Measurements from ENCODE around the gene PPP6R2. TPM values are rescaled to one million over a fixed set of nuclear protein-coding genes. Genes with fewer than 3 reads are reported as not detected.

PPP6R2 gene
- total RNA-seq, 1 experiment from 2014 or later, result 61.3 TPM

- intact Hi-C loops (cut with micrococcal nuclease), result no loop called here
- ChIA-PET RAD21 (ENCODE audit: low non-redundant PET in 1 of 2, low total read pairs in 2 of 2, uncharacterized antibody in 2 of 2, unreplicated experiment in 2 of 2) (no interaction called here), POLR2A (no interaction called here), CTCF (no interaction called here)
- ATAC-seq (no peak; the same call in 1 of the 2 replicates), DNase-seq (ENCODE audit: low read depth, low spot score) (no peak)
- peaks cover 0 to 4% of the 10 kb centered on the region in 2 experiments; a peak in 2 of 4 replicates for H3K4me1 ChIP-seq (ENCODE audit: control insufficient read depth in 1 of 2, insufficient read depth in 2 of 2, low read length in 2 of 2)
- TF ChIP-seq ELF1 (IDR thresholded peaks at IDR 0.05; ENCODE audit: borderline replicate concordance, low read depth) (no peak), SRF (IDR thresholded peaks at IDR 0.05; ENCODE audit: low read depth) (no peak), MAX (IDR thresholded peaks at IDR 0.05) (no peak), CBX3 (IDR thresholded peaks at IDR 0.05; ENCODE audit: low read depth) (no peak)
- peaks cover 3 to 8% of the 10 kb centered on the region in 2 experiments; a peak in 3 of 4 replicates for H3K36me3 ChIP-seq (ENCODE audit: control insufficient read depth in 1 of 2, insufficient read depth in 2 of 2, low read length in 2 of 2)
- H3K9ac ChIP-seq (ENCODE audit: low read length), result no peak overlapping the region
- H4K20me1 ChIP-seq (ENCODE audit: insufficient read depth), result no peaks in the 10 kb centered on the region
- no peak overlapping the region; the same call in 1 of the 2 replicates for H3K27ac ChIP-seq (ENCODE audit: low read depth, low read length)
- no peaks in the 10 kb centered on the region for H3K79me2 ChIP-seq (ENCODE audit: insufficient read depth, low read length)
- H2AFZ ChIP-seq (ENCODE audit: low read depth, low read length, poor library complexity, severe bottlenecking), result no peak overlapping the region
- no peaks in the 10 kb centered on the region for H3K9me3 ChIP-seq (ENCODE audit: control insufficient read depth in 1 of 2, insufficient read depth in 1 of 2, low read depth in 1 of 2, low read length in 2 of 2)
- H3K27me3 ChIP-seq (ENCODE audit: insufficient read depth, low read length), result no peaks in the 10 kb centered on the region
- H3K4me2 ChIP-seq (ENCODE audit: low read length), result no peak overlapping the region
- BruUV-seq (replicated peaks), result no TSS peak
- H3K4me3 ChIP-seq (replicated peaks in 1 of 2; ENCODE audit: low read depth in 1 of 2, low read length in 2 of 2), result no peak overlapping the region
- no peaks in the 10 kb centered on the region for H3K9me2 ChIP-seq (ENCODE audit: insufficient read depth)
Measured at GRCh38 chr22:50445071-50445879, 102.1 kb downstream of the PPP6R2 start.

GRCh38 chr22:50445880-50446707 is 103.0 kb downstream of the PPP6R2 start:
- Histone ChIP-seq H3K79me2 (ENCODE audit: insufficient read depth, low read length) (no peaks in the 10 kb centered on the region), H4K20me1 (ENCODE audit: insufficient read depth) (no peaks in the 10 kb centered on the region), H3K9ac (ENCODE audit: low read length) (no peak overlapping the region), H3K27ac (ENCODE audit: low read depth, low read length) (no peak overlapping the region; the same call in 1 of the 2 replicates), H3K4me2 (ENCODE audit: low read length) (no peak overlapping the region), H3K27me3 (ENCODE audit: insufficient read depth, low read length) (no peaks in the 10 kb centered on the region), H2AFZ (ENCODE audit: low read depth, low read length, poor library complexity, severe bottlenecking) (no peak overlapping the region), H3K4me3 (replicated peaks in 1 of 2; ENCODE audit: low read depth in 1 of 2, low read length in 2 of 2) (no peak overlapping the region), H3K36me3 (ENCODE audit: control insufficient read depth in 1 of 2, insufficient read depth in 2 of 2, low read length in 2 of 2) (peaks cover 3 to 8% of the 10 kb centered on the region in 2 experiments; a peak in 3 of 4 replicates), H3K9me3 (ENCODE audit: control insufficient read depth in 1 of 2, insufficient read depth in 1 of 2, low read depth in 1 of 2, low read length in 2 of 2) (no peaks in the 10 kb centered on the region), H3K9me2 (ENCODE audit: insufficient read depth) (no peaks in the 10 kb centered on the region), H3K4me1 (ENCODE audit: control insufficient read depth in 1 of 2, insufficient read depth in 2 of 2, low read length in 2 of 2) (peaks cover 0 to 4% of the 10 kb centered on the region in 2 experiments; a peak in 2 of 4 replicates)
- no TSS peak for BruUV-seq (replicated peaks)
- ATAC-seq (no peak), DNase-seq (ENCODE audit: low read depth, low spot score) (no peak)
- POLR2A ChIA-PET, result no interaction called here
- CTCF ChIA-PET, result no interaction called here
- intact Hi-C loops (cut with micrococcal nuclease), result no loop called here
- RAD21 ChIA-PET (ENCODE audit: low non-redundant PET in 1 of 2, low total read pairs in 2 of 2, uncharacterized antibody in 2 of 2, unreplicated experiment in 2 of 2), result no interaction called here
- TF ChIP-seq ELF1 (IDR thresholded peaks at IDR 0.05; ENCODE audit: borderline replicate concordance, low read depth), result no peak
- TF ChIP-seq YY1 (IDR thresholded peaks at IDR 0.05; ENCODE audit: extremely low read depth, insufficient replicate concordance, low read depth, low read length), result no peak
- TF ChIP-seq SP1 (IDR thresholded peaks at IDR 0.05; ENCODE audit: low read depth), result no peak
- no peak for TF ChIP-seq EZH2phosphoT487 (IDR thresholded peaks at IDR 0.05; ENCODE audit: borderline replicate concordance)
- TF ChIP-seq CEBPB (IDR thresholded peaks at IDR 0.05; ENCODE audit: low read depth), result no peak
- no peak for TF ChIP-seq ZBTB33 (IDR thresholded peaks at IDR 0.05; ENCODE audit: extremely low read depth, insufficient replicate concordance, low read length)
- TF ChIP-seq EZH2 (IDR thresholded peaks at IDR 0.05), result no peak
- TF ChIP-seq SIN3A (IDR thresholded peaks at IDR 0.05; ENCODE audit: low read depth), result no peak
- TF ChIP-seq CTCF (IDR thresholded peaks at IDR 0.05 in 2 of 3, conservative IDR thresholded peaks at IDR 0.05 in 1 of 3; ENCODE audit: borderline replicate concordance in 1 of 3, insufficient read depth in 1 of 3, low read depth in 2 of 3, low read length in 2 of 3), result no peak
- TF ChIP-seq FOSL1 (IDR thresholded peaks at IDR 0.05; ENCODE audit: low read depth), result no peak
- TF ChIP-seq EGR1 (IDR thresholded peaks at IDR 0.05; ENCODE audit: low read depth), result no peak
